Naive B cell (primary cell): ENCODE measurements around the gene UQCC2. TPM values are rescaled to one million over a fixed set of nuclear protein-coding genes. Genes with fewer than 3 reads are reported as not detected.

Experiments used
- ATAC-seq, 2 donors: fragments of 150-1000 bp; cut with Tn5 transposase; 2 replicates each; pipeline ENCODE4 v1.10.0; 2021; ENCODE audit warnings: low read depth in 2 of 2, mild to moderate bottlenecking in 2 of 2, moderate library complexity in 2 of 2
- DNase-seq: peaks from one replicate; pipeline ENCODE4 v3.0.0; 2022
- H3K27ac Mint-ChIP-seq, 6 donors: one replicate each; pipeline ENCODE4 v1.8.0; 2020 to 2022; ENCODE audit warnings: mild to moderate bottlenecking in 6 of 6, mixed read lengths in 6 of 6, moderate library complexity in 5 of 6, inconsistent platforms in 2 of 6
- H3K27me3 Mint-ChIP-seq, 3 donors: one replicate each; pipeline ENCODE4 v1.8.0; 2021 to 2022; ENCODE audit warnings: mixed read lengths in 3 of 3, mild to moderate bottlenecking in 1 of 3
- H3K36me3 Mint-ChIP-seq, 2 donors: one replicate each; pipeline ENCODE4 v1.8.0; 2020 to 2022; ENCODE audit warnings: mixed read lengths in 2 of 2, inconsistent platforms in 1 of 2, mild to moderate bottlenecking in 1 of 2
- H3K4me1 Mint-ChIP-seq, 3 donors: one replicate each; pipeline ENCODE4 v1.8.0; 2020 to 2022; ENCODE audit warnings: mixed read lengths in 3 of 3, inconsistent platforms in 1 of 3, mild to moderate bottlenecking in 1 of 3, moderate library complexity in 1 of 3
- H3K4me3 Mint-ChIP-seq, 8 donors: one replicate each; pipeline ENCODE4 v1.8.0; 2020 to 2022; ENCODE audit warnings: mild to moderate bottlenecking in 8 of 8, mixed read lengths in 8 of 8, moderate library complexity in 8 of 8, inconsistent platforms in 2 of 8
- H3K9me3 Mint-ChIP-seq, 7 donors: one replicate each; pipeline ENCODE4 v1.8.0; 2020 to 2022; ENCODE audit warnings: mixed read lengths in 7 of 7, mild to moderate bottlenecking in 5 of 7, inconsistent platforms in 2 of 7, moderate library complexity in 1 of 7
- polyA plus RNA-seq, 6 donors: library from polyadenylated mRNA; unstranded; fragments of 300-500 nt; fragmentation: Illumina TruSeq; gene quantifications; one replicate each; pipeline ENCODE4 v1.2.3, GENCODE V29; 2021; ENCODE audit warnings: low read depth in 6 of 6

UQCC2 gene
- polyA plus RNA-seq, 6 donors from 2014 or later: 29.4 to 53.0 (median 44.4) TPM

GRCh38 chr6:33685411-33686224 is 25.9 kb downstream of the UQCC2 start:
- Mint-ChIP-seq H3K36me3 (peaks cover 15 to 40% of the 10 kb centered on the region in 2 donors), H3K4me1 (peaks cover 0 to 3% (median 0%) of the 10 kb centered on the region in 3 donors), H3K4me3 (peak overlapping the region in 1 of 8 donors; percentile 71), H3K27ac (no peak overlapping the region), H3K9me3 (no peaks in the 10 kb centered on the region), H3K27me3 (no peaks in the 10 kb centered on the region)
- no peak for ATAC-seq
- DNase-seq: no peak

- H3K27ac Mint-ChIP-seq: no peak overlapping the region
- peak overlapping the region in 1 of 8 donors; percentile 71 for H3K4me3 Mint-ChIP-seq
- H3K9me3 Mint-ChIP-seq: no peaks in the 10 kb centered on the region
- H3K36me3 Mint-ChIP-seq: peaks cover 15 to 41% of the 10 kb centered on the region in 2 donors
- H3K4me1 Mint-ChIP-seq: peaks cover 0 to 3% (median 0%) of the 10 kb centered on the region in 3 donors
- DNase-seq (no peak), ATAC-seq (no peak)
- H3K27me3 Mint-ChIP-seq: no peaks in the 10 kb centered on the region
Measured at GRCh38 chr6:33684983-33685382, 26.5 kb downstream of the UQCC2 start.

GRCh38 chr6:33684428-33684896 is 27.0 kb downstream of the UQCC2 start:
- peaks cover 0 to 3% (median under 1%) of the 10 kb centered on the region in 3 donors for H3K4me1 Mint-ChIP-seq
- H3K36me3 Mint-ChIP-seq: peaks cover 12 to 43% of the 10 kb centered on the region in 2 donors
- ATAC-seq (no peak), DNase-seq (no peak)
- no peak overlapping the region for H3K27ac Mint-ChIP-seq
- no peak overlapping the region for H3K4me3 Mint-ChIP-seq
- no peaks in the 10 kb centered on the region for H3K9me3 Mint-ChIP-seq
- H3K27me3 Mint-ChIP-seq: no peaks in the 10 kb centered on the region

GRCh38 chr6:33683576-33684427 is 27.7 kb downstream of the UQCC2 start:
- no peak for ATAC-seq
- Mint-ChIP-seq H3K36me3 (peaks cover 10 to 42% of the 10 kb centered on the region in 2 donors), H3K27ac (no peak overlapping the region), H3K27me3 (no peaks in the 10 kb centered on the region), H3K9me3 (no peaks in the 10 kb centered on the region), H3K4me3 (no peak overlapping the region), H3K4me1 (peaks cover 4 to 7% (median 5%) of the 10 kb centered on the region in 3 donors)
- DNase-seq: no peak

- ATAC-seq (no peak), DNase-seq (no peak)
- Mint-ChIP-seq H3K4me1 (peaks cover 8 to 13% (median 12%) of the 10 kb centered on the region in 3 donors), H3K27ac (peak overlapping the region in 1 of 6 donors; percentile 63), H3K9me3 (no peaks in the 10 kb centered on the region), H3K36me3 (peaks cover 12 to 44% of the 10 kb centered on the region in 2 donors), H3K27me3 (no peaks in the 10 kb centered on the region), H3K4me3 (no peak overlapping the region)
Measured at GRCh38 chr6:33683051-33683571, 28.4 kb downstream of the UQCC2 start.

- H3K4me1 Mint-ChIP-seq: peaks cover 12 to 19% (median 19%) of the 10 kb centered on the region in 3 donors
- ATAC-seq (no peak), DNase-seq (no peak)
- no peak overlapping the region for H3K27ac Mint-ChIP-seq
- H3K4me3 Mint-ChIP-seq: no peak overlapping the region
- peaks cover 18 to 52% of the 10 kb centered on the region in 2 donors for H3K36me3 Mint-ChIP-seq
- H3K27me3 Mint-ChIP-seq: no peaks in the 10 kb centered on the region
- H3K9me3 Mint-ChIP-seq: no peaks in the 10 kb centered on the region
Measured at GRCh38 chr6:33682341-33682740, 29.2 kb downstream of the UQCC2 start.

- ATAC-seq: no peak
- Mint-ChIP-seq H3K27ac (peak overlapping the region in 2 of 6 donors; percentile 72 to 87), H3K36me3 (peaks cover 22 to 41% of the 10 kb centered on the region in 2 donors)
Measured at GRCh38 chr6:33679761-33680160, 31.7 kb downstream of the UQCC2 start.

GRCh38 chr6:33678932-33679490 is 32.5 kb downstream of the UQCC2 start:
- DNase-seq (peak; percentile 10), ATAC-seq (peak; percentile 44 to 57)
- peak overlapping the region in 2 of 8 donors; percentile 9 to 41 for H3K4me3 Mint-ChIP-seq
- H3K9me3 Mint-ChIP-seq: no peaks in the 10 kb centered on the region
- H3K27me3 Mint-ChIP-seq: no peaks in the 10 kb centered on the region
- H3K27ac Mint-ChIP-seq: peak overlapping the region; percentile 54 to 95 (median 89)
- H3K4me1 Mint-ChIP-seq: peaks cover 18 to 19% (median 19%) of the 10 kb centered on the region in 3 donors
- H3K36me3 Mint-ChIP-seq: peaks cover 22 to 41% of the 10 kb centered on the region in 2 donors

More at GRCh38 chr6:33679761-33680160, 31.7 kb downstream of the UQCC2 start:
- DNase-seq: no peak
- Mint-ChIP-seq H3K4me3 (peak overlapping the region in 1 of 8 donors; percentile 56), H3K9me3 (no peaks in the 10 kb centered on the region), H3K4me1 (peaks cover 16 to 19% (median 19%) of the 10 kb centered on the region in 3 donors), H3K27me3 (no peaks in the 10 kb centered on the region)

GRCh38 chr6:33678233-33678931 is 33.1 kb downstream of the UQCC2 start:
- peak; percentile 59 to 62 for ATAC-seq
- H3K4me1 Mint-ChIP-seq: peaks cover 18 to 19% (median 19%) of the 10 kb centered on the region in 3 donors
- peak overlapping the region; percentile 54 to 95 (median 89) for H3K27ac Mint-ChIP-seq
- peak; percentile 28 for DNase-seq
- no peaks in the 10 kb centered on the region for H3K9me3 Mint-ChIP-seq
- H3K36me3 Mint-ChIP-seq: peaks cover 22 to 42% of the 10 kb centered on the region in 2 donors
- H3K4me3 Mint-ChIP-seq: peak overlapping the region in 2 of 8 donors; percentile 9 to 74
- no peaks in the 10 kb centered on the region for H3K27me3 Mint-ChIP-seq

- H3K9me3 Mint-ChIP-seq: no peaks in the 10 kb centered on the region
- no peaks in the 10 kb centered on the region for H3K27me3 Mint-ChIP-seq
- peak overlapping the region in 3 of 6 donors; percentile 16 to 78 (median 69) for H3K27ac Mint-ChIP-seq
- peaks cover 22 to 42% of the 10 kb centered on the region in 2 donors for H3K36me3 Mint-ChIP-seq
- H3K4me1 Mint-ChIP-seq: peaks cover 18 to 19% (median 19%) of the 10 kb centered on the region in 3 donors
- no peak for DNase-seq
- ATAC-seq: no peak
- peak overlapping the region in 2 of 8 donors; percentile 21 to 64 for H3K4me3 Mint-ChIP-seq
Measured at GRCh38 chr6:33677689-33678088, 33.8 kb downstream of the UQCC2 start.

GRCh38 chr6:33677143-33677660 is 34.3 kb downstream of the UQCC2 start:
- Mint-ChIP-seq H3K36me3 (peaks cover 22 to 42% of the 10 kb centered on the region in 2 donors), H3K27me3 (no peaks in the 10 kb centered on the region), H3K9me3 (no peaks in the 10 kb centered on the region), H3K27ac (peak overlapping the region in 2 of 6 donors; percentile 19 to 78), H3K4me1 (peaks cover 18 to 19% (median 19%) of the 10 kb centered on the region in 3 donors), H3K4me3 (no peak overlapping the region)
- ATAC-seq (no peak), DNase-seq (no peak)
